NCI-H2227 (cell line): ENCODE measurements around the gene SLC48A1.
A peak's percentile ranks its signal among the peaks of the same experiment; 100 is the strongest.

Source experiments
- DNase-seq: peaks from one replicate; lab custom pipeline; 2025; ENCODE audit not compliant: unreplicated experiment; lab: John Stamatoyannopoulos, UW

Gene SLC48A1

DNA sequence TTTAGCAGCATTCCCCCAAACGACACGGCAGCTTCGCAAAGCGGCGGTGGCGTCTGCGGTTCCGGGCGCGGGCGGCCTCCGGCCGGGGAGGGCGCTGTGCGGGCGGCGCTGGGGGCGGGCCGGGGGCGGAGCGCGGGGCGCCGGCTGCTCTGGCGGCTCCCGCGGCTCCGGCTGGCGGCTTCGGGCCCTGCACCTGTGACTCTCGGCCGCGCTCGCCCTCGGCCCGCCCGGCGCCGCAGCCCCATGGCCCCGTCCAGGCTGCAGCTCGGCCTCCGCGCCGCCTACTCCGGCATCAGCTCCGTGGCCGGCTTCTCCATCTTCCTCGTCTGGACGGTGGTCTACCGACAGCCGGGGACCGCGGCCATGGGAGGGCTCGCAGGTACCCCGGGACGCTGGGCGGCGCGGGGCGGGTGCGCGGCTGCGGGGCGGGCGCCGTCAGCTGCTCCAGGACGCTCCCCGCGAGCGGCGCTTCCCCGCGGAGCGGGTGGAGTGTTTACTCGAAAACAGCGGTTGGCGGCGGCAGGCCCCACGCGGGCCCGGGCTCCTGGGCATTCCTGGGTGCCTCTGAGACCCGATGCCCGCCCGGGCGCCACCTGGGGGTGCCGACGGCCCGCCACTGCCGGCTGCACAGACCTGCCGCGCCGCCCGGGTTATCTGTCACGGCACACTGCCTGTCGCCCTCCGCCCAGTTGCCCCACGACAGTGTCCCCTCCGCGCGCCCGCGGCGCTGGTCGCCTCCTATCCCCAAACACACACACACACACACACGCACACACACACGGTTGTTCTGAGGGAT lies at the start of gene SLC48A1:
SLC48A1 (plus strand) TSS at position 177 of the 796 bp plus-strand sequence; CDS start at position 244, 67 bp downstream.
- DNase-seq, result peak; percentile 80

DNA sequence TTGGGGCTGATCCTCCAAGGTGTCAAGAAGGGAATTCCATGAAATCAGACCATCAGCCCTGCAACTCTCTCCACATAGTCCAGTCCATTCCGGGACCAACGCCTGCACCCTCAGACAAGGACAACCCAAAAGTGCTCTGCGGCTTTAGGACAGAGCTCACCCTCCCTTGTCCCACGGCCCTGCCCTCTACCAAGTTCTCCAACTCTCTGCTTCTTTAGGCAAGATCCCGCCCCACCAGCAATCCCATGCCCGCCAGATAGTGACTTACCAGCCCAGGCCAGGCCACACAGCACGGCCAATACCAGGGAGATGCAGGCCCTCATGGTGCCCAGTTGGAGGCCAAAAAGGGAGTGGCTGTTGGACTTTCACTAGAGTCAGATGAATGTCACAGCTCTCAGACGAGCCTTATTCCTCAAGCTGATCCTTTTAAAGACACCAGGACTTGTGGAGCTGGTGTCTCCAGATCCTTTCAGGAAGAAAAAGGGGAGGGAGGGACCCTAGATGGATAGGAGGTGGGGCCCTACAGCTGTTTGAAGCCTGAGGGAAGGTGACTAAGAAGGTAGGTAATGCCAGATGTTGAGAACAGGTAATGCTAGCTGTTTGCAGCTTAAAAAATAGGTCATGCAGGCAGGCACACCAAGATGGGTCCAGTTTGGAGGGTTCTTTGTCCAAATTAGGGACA lies 47.8 kb upstream of the SLC48A1 start, which contains the start of gene ENDOU:
ENDOU (minus strand) TSS at position 400 of the 682 bp plus-strand sequence; CDS start at position 323, 77 bp downstream.
- no peak for DNase-seq

DNA sequence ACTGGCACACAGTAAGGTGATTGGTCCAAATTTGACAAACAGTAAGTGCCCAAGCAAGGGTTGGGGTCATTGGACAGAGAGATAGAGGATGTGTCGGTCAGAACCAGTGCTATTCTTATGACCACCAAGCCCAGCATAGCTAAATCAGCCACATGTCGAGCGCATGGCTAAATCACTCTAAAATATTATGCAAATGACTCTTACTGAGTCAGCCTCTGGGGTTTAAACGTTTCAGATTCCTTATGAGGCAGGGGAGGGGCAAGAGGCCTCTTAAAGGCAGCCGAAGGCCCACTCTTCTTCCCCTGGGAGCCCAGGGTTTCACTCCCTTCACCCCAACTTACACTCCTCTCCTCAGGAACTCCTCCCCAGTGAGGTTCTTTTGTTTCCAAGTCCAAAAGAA lies 47.1 kb upstream of the SLC48A1 start:
- no peak for DNase-seq

DNA sequence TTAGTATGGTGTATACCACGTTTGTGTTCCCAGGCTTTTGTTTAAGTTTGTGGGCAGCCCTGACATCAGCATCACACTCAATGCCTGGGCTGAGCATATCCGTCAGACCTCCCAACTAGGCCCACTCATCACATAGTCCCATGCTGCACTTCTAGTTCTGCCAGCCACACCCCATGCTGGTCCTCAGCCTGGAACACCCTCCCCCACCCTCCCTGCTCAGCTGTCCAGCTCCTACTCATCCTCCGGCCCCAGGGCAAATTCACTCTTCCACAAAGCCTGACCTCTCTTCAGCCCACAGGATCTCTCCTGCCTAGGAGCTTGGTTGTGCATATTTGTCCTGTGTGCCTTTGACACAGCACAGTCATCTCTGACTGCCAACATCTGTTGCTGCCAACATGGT lies 43.8 kb upstream of the SLC48A1 start:
- no peak for DNase-seq

DNA sequence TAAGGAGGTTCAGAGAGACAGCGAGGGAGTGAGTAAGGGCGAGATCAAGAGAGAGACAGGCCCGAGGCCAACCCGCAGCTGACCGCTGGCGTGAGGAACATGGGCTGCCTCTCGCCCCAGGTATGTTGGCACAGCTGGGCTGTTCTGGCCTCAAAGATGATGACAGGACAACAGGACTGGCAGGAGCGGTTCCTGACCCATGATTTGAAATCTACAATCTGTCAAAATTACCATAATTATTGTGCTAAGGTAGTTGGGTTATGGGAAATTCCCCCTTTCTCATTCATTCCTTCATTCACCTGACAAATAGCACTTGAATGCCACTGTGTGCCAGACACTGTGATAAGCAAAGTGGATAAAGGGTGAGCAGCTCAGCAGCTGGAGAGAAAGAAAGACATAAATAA lies 42.7 kb upstream of the SLC48A1 start:
- no peak for DNase-seq

DNA sequence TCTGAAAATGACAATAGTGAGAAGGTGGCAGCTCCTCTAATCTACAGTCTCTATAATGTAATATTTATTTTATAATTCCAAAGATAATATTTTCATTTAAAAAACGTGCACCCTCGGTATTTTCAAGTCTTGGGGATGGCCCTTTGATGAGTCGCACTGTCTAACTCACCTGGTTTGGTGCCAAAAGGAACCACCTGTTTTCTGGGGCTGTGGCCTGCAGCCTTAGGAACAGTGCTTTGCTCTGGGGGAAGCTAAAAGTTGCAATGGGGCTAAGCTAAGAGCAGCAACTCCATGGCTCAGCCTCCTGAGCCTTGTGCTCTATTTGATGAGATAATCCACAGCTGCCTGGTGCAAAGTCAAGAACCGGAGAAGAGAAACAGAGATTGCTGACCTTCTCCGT lies 41.3 kb upstream of the SLC48A1 start:
- DNase-seq, result no peak

DNA sequence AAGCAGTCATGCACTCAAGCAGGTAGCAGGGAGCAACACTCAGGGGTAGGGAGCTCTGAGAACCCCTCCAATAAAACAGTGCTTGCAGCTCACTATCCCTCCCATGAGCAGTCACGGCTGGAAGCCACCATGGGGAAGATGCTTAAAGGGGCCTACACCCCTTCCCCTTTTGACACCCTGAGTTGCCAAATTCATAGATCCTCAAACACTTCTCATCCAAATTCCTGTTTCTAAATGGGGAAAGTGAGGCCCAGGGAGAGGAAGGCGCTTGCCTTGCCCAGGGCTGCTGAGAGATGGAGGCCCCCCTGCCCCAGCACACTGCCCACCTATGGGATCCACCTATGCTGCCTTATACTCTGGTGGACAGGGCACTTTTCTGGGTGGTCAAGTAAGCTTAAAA lies 40.5 kb upstream of the SLC48A1 start:
- no peak for DNase-seq

DNA sequence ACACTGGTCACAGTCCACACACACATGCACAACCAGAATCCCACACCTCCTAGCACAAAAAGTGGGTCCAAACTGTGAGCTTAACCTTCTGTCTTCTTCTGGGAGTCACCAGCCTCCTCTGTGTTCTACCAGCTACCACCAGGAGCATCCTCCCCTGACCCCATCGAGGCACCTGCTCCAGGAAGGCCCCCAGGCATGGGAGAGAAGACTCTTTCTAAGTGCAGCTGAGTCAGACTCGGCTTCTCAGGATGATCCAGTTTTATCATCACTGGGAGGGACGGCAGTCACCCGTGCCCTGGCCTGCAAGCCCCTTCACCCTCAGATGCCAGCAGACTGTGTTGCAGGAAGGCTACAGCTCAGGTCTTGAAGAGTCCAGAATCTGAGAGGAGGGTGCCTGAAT lies 39.9 kb upstream of the SLC48A1 start:
- DNase-seq, result no peak

DNA sequence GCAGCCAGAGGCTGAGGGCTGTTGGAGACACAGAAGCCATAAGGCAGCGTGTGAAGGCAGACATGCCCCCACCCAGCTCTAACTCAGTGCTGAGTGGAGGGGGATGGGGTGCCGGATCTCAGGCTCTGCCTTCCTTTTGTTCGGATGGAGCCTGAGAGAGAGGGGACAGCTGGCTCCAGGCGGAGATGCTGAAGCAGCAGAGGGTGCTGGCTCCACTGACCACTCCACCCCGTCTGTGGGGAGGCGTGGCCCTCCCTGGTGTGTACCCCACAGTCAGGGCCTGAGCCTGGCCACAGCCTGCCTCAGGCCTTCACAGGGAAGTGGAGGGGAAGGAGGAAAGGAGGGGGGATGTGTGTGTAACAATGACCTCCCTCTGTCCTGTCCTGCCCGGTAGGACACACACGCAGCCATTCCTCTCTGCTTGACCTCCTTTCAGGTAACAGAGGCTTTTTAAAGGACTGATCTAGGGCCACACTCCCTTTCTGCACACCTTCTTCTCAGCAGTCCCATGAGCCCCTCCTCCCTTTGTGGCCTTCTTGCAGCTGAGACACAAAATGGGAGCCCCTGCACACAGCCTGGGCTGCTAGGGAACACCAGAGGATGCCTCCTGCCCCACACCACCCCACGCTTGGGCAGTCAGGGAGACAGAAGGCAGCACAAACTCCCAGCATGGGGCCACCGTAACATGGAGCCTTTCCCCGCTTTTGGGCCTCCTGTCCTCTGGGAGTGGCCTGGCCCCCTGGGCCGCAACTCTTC lies 38.1 kb upstream of the SLC48A1 start:
- DNase-seq, result peak; percentile 76

DNA sequence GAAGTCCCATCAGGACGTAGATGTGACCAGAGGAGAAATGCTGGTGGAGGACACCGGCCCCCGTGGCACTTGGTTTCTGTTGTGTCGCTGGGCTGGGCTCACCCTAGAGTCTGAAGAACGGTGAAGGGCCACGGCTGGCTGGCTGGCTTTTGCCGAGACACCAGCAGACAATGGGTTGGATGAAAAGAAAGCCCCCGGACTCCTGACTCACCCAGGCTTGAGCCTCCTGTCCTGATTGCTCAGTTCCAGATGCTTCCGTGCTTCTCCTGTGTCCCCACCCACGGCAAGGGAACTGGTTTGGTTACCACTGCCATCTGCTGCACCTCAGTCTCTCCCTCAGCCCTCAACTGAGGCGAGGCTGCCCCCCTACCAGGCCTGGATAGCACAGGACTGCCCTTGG lies 37.4 kb upstream of the SLC48A1 start:
- no peak for DNase-seq

DNA sequence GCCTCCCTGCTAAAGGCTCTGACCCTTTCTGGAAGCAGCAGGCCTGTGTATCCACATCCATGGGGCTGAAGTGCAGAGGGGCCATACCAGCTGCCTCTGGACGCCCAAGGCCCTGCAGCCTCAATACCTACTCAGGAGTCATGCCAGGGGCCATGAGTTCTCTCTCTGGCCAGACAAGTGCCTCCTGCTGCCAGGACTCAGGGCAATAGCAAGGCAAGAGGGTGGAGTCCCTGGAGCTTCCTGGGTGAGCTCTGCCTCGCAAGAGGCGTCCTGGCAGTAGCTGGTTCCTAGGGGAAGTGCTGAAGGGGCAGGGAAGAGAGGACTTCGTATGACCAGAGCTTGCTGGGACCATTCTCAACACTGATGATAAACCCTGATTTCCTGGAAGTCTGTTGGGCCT lies 36.8 kb upstream of the SLC48A1 start:
- no peak for DNase-seq

DNA sequence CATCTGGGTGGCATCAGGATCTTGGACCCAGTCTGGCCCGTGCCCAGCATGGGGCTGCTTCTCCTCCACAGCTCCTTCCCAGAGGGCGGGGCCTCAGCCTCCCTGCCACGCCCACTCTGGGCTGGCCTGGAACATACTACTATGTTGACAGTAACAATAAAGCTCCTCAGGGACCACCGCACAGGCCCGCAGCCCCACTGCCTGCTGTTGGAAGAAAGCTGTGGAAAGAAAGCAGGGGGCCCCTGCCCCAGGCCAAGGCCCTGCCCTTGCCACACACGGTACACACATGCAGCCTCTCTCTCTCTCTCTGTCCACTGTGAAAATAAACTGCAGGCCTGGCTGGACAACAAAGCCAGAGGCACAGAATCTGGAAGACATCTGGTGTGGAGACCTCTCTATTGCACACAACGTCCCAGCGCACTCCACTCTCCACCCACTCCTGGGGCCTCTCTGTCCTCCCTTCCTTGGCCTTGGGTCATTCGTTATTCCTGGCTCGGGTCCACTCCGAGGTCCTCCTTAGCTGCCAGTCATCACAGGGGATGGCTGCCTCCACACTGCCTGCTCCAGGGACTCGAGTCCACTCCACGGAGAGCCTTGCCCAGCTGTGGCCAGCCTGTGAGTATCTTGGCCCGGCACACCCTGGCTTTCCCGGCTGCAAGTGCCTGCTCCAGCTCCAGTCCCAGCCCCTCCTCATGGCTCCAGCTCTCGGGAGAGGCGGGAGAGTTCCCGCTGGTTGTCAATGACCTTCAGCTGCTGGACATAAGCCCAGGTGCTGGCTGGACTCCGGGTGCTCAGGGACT lies 36.0 kb upstream of the SLC48A1 start:
- no peak for DNase-seq

DNA sequence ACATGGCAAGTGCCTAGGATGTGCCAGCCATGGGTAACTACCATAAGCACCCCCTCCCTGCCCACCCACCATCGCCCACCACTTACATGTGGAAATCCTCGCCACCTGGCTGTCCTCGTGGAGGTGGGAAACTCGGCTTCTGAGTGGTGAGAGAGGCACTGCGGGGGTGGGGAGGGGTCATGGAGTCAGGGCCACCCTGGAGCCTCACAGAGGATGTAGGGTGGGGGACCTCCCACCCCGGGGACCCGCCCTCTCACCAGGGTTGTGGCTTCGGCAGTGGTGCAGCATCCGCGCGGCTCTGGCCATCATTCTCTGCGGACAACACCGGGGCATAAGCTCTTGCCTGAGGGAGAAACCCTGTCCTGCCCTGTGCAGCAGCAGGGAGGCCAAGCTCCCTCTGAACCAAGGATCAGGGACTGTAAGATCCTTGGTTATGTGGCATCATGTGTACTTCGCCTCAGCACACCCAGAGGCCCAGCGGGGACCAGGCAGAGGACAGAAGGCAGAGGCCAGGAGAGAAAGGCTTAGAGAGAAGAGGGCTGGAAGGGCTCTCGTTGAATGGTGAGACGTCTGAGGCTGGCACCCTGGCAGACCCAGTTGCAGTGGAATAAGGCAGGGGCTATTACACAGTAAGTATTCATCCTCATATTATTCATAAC lies 35.0 kb upstream of the SLC48A1 start:
- no peak for DNase-seq

DNA sequence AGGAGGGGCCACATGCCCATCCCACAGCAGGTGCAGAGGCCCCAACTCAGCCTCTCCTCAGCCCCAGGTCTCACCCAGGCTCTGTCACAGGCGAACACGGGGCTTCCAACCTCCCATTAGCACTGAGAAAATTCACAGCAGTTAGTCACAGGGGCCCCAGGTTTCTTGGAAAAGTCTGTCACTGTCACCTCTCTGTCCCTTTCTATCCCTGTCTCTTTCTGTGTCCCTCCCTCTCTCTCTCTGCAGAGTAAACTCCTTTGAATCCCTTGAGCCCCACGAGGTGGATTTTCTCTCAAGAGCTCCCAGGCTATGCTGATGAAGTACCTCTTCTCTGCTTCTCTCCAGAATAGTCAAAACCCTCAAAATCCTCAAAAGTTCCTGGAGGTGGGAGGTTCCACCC lies 33.7 kb upstream of the SLC48A1 start:
- no peak for DNase-seq

DNA sequence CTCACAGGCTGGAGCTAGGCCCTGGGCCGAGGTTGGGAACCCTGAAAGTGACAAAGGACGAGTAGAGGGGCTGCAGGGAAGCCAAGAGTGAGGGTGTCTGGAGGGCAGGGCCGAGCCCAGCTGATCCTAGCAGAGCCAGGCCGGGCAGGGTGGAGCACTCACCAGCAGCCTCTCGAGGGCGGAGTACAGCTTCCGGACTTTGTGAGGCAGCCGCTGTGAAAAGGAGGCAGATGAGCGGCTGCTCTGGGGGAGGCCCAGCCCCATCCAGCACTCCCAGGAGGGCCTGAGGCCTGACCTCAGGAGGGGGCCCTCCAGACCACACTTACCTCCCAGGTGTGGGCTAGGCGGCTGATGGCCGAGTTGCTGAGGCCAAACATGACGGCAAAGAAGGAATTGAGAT lies 33.1 kb upstream of the SLC48A1 start:
- no peak for DNase-seq

DNA sequence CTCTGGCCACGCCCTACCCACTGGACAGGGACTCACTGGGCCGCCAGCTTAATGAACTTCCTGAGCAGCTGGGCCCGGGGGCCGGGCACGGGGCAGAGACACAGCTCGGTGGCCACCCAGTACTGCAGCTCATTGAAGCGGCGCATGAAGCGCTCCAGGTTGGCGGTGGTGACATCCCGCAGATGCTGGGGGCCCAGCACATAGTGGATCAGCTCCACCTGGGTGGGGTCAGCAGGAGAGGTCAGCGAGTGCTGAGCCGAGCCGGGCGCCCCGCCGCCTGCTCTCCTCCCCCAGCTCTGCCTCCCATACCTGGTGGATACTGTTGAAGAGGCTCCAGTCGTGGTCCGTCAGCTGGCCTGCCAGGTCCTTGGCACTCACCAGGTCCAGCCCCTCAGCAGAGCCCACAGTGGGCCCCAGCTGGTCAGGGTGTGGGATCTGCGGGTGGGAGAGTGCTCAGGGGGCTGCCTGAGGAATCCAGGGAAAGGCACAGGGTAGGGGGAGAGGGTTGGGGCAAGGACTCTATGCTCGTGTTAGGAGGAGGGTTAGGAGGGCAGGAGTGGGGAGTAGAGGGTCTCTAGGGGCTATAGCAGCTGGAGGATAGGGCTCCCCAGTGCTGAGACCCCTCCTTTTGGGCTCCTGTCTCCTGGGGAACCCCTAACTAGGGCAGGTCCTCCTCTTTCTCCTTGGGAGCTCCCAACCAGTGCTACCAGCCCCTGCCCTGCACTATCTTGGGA lies 32.3 kb upstream of the SLC48A1 start:
- no peak for DNase-seq

DNA sequence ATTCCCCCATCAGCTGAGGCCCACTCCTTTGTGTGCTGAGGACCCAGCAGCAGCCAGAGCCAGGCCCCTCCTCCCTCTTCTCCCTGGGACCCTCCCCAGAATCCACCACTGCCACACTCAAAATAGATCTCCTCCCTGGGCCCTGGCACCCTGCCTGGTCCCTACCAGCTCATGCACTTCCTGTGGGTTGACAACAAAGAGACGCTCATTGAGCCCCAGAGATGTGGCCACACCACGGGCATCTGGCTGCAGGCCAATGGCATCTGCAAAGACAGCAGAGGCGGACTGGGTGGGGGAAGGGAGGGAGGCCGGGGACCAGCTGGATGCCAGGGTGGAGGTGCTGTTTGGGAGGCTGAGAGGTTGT lies 31.7 kb upstream of the SLC48A1 start:
- peak; percentile 28 for DNase-seq

DNA sequence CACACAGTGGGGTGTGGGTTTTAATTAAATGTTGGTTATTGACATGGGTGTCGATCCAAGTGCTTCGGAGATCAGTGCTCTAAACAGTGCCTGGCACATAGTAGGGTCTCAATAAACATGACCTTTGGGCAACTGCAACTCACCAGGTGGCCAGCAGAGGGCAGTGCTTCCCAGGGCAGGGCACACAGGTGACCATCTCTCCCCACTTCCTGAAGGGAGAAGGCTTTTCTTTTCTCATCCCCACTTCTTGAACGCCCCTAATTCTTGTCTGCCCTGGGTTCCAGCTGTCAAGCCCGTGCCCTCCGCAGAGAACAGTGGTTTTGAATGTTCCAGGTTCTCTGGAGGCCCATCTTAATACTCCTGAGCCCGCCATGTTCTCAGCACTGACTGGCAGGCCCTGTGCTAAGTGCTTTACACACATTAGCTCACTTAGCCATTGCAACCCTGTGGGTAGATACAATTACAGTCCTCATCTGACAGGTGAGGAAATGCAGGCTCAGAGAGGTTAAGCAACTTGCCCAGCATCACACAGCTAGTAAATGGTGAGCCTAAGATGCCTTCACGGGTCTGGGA lies 30.7 kb upstream of the SLC48A1 start:
- peak; percentile 23 for DNase-seq

DNA sequence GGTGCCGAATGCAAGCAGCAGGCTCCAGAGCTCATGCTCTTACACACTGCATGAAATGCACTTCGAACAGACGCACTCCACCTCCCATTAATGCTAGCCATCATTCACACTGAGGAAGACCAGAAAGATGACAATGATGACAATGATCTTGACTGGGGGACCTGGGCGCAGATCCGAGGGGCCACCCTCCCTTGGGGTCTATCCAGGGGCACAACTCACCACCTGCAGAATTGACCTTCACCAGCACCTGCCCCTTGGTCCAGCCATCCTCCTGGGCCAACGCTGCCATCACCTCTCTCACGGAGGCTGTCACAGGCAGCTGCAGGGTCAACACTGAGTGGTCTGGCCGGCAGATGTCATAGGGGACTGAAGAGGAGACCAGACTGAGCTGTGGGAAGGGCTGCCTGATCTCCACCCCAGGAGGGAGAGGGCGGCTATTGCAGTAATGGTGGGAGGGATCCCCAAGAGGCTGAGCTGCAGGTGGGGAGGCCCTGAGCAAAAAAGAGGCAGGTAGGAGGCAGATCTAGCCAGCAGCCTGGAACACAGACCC lies 29.7 kb upstream of the SLC48A1 start:
- DNase-seq, result no peak
